GM12878 (cell line): ENCODE results near the gene PFKFB1. TPM values are rescaled to one million over a fixed set of nuclear protein-coding genes. Genes with fewer than 3 reads are reported as not detected.

ENCODE experiments used
- BCL11A ChIP-seq: IDR thresholded peaks from 2 replicates; pipeline ENCODE4 v1.6.1; 2011; ENCODE audit warnings: low read depth, low read length
- CREM ChIP-seq: IDR thresholded peaks from 2 replicates; pipeline ENCODE4 v1.6.1; 2014; ENCODE audit warnings: antibody characterized with exemption, low read depth
- E4F1 ChIP-seq: fragments of 450-650 bp; IDR thresholded peaks from 2 replicates; pipeline ENCODE4 v1.6.1; 2018; ENCODE audit warnings: borderline replicate concordance, mild to moderate bottlenecking; ENCODE audit not compliant: partially characterized antibody
- EP300 ChIP-seq, 2 experiments: fragments of 150-350 bp in 1 of 2; IDR thresholded peaks; 2 replicates each; pipeline ENCODE4 v1.6.1; 2011 to 2012; ENCODE audit warnings: low read depth in 2 of 2, low read length in 2 of 2, borderline replicate concordance in 1 of 2, improper control_type of control experiment in 1 of 2, inconsistent platforms in 1 of 2; ENCODE audit not compliant: control insufficient read depth in 1 of 2
- ESRRA ChIP-seq: IDR thresholded peaks from 2 replicates; pipeline ENCODE4 v1.6.1; 2012; ENCODE audit warnings: mild to moderate bottlenecking, low read length, improper control_type of control experiment
- FOS ChIP-seq: IDR thresholded peaks from 3 replicates; pipeline ENCODE4 v1.6.1; 2011; ENCODE audit warnings: borderline replicate concordance; ENCODE audit not compliant: insufficient read length; ENCODE audit errors: extremely low read depth
- GABPA ChIP-seq: IDR thresholded peaks from 2 replicates; pipeline ENCODE4 v1.6.1; 2014; ENCODE audit warnings: antibody characterized with exemption, low read depth, mild to moderate bottlenecking, inconsistent platforms
- HDGF ChIP-seq: fragments of 450-650 bp; IDR thresholded peaks from 2 replicates; pipeline ENCODE4 v1.6.1; 2016; ENCODE audit warnings: antibody characterized with exemption
- IRF5 ChIP-seq: fragments of 450-650 bp; IDR thresholded peaks from 2 replicates; pipeline ENCODE4 v1.6.1; 2017; ENCODE audit warnings: borderline replicate concordance
- KDM1A ChIP-seq: fragments of 200-600 bp; sonication (generic); IDR thresholded peaks from 2 replicates; pipeline ENCODE4 v1.6.1; 2016; ENCODE audit warnings: borderline replicate concordance
- KLF5 ChIP-seq: fragments of 450-650 bp; IDR thresholded peaks from 2 replicates; pipeline ENCODE4 v1.6.1; 2014; ENCODE audit warnings: mild to moderate bottlenecking; ENCODE audit not compliant: partially characterized antibody
- LARP7 ChIP-seq: fragments of 450-650 bp; IDR thresholded peaks from 2 replicates; pipeline ENCODE4 v1.6.1; 2017; ENCODE audit warnings: mild to moderate bottlenecking
- MAX ChIP-seq: IDR thresholded peaks from 2 replicates; pipeline ENCODE4 v1.6.1; 2012; ENCODE audit warnings: low read depth, low read length, improper control_type of control experiment
- NFYB ChIP-seq: IDR thresholded peaks from 2 replicates; pipeline ENCODE4 v1.6.1; 2011; ENCODE audit warnings: low read depth, mild to moderate bottlenecking, low read length, improper control_type of control experiment, moderate library complexity; ENCODE audit not compliant: insufficient read depth
- NR2C1 ChIP-seq: fragments of 450-650 bp; IDR thresholded peaks from 2 replicates; pipeline ENCODE4 v1.6.1; 2017; ENCODE audit warnings: antibody characterized with exemption, mild to moderate bottlenecking, moderate library complexity
- POLR2AphosphoS2 ChIP-seq: IDR thresholded peaks from 2 replicates; pipeline ENCODE4 v1.6.1; 2011; ENCODE audit warnings: low read depth, mild to moderate bottlenecking, low read length, improper control_type of control experiment, moderate library complexity
- RB1 ChIP-seq: fragments of 450-650 bp; formaldehyde crosslinking; IDR thresholded peaks from 2 replicates; pipeline ENCODE4 v1.6.1; 2017; ENCODE audit warnings: mild to moderate bottlenecking, borderline replicate concordance
- RBBP5 ChIP-seq: fragments of 200-600 bp; sonication (generic); conservative IDR thresholded peaks from 2 replicates; pipeline ENCODE4 v1.6.1; 2016
- SMAD5 ChIP-seq: IDR thresholded peaks from 2 replicates; pipeline ENCODE4 v1.6.1; 2016; ENCODE audit warnings: antibody characterized with exemption, low read depth
- SPI1 ChIP-seq: IDR thresholded peaks from 2 replicates; pipeline ENCODE4 v1.6.1; 2011; ENCODE audit warnings: low read depth, mild to moderate bottlenecking, low read length, moderate library complexity, borderline replicate concordance; ENCODE audit not compliant: insufficient read depth
- TCF3 ChIP-seq: IDR thresholded peaks from 2 replicates; pipeline ENCODE4 v1.6.1; 2012; ENCODE audit warnings: low read depth, mild to moderate bottlenecking, low read length, borderline replicate concordance; ENCODE audit not compliant: insufficient read depth
- ZNF687 ChIP-seq: fragments of 450-650 bp; IDR thresholded peaks from 2 replicates; pipeline ENCODE4 v1.6.1; 2017; ENCODE audit warnings: mild to moderate bottlenecking, moderate library complexity
- polyA plus RNA-seq, 11 experiments: library from polyadenylated mRNA; depleted of rRNA in 4 of 11; unstranded in 6 of 11; stranded (reverse) in 5 of 11; fragments of >200 nt; fragmentation: Nextera tagmentation in 4 of 11; fragmentation: Illumina TruSeq in 1 of 11; extraction: Ambion mirVana in 4 of 11; extraction: Trizol in 1 of 11; gene quantifications; 1 replicate in 1 of 11; 2 replicates in 10 of 11; pipeline versions ENCODE4 v1.2.1 to v1.2.3, GENCODE V29; 2011 to 2016; ENCODE audit warnings: inconsistent platforms in 2 of 11, missing spikeins in 2 of 11, low read depth in 1 of 11
- total RNA-seq, 4 experiments: library from RNA; depleted of rRNA in 3 of 4; stranded (reverse); fragments of >200 nt in 3 of 4; fragmentation: Illumina TruSeq in 1 of 4; extraction: Trizol in 1 of 4; gene quantifications; 2 replicates each; pipeline versions ENCODE4 v1.2.1 to v1.2.3, GENCODE V29; 2013 to 2021

The PFKFB1 gene
- total and polyA plus RNA-seq, 10 of the 15 experiments (the other 5 are each of a cell fraction or from before 2014, with no cell fraction given), result 0.13 to 0.59 (median 0.37) TPM

GRCh38 chrX:54999717-55000598 is 6.0 kb upstream of the PFKFB1 start, which contains the start of gene APEX2 (continued):
- TF ChIP-seq EP300 (IDR thresholded peaks at IDR 0.05; ENCODE audit: borderline replicate concordance in 1 of 2, control insufficient read depth in 1 of 2, low read depth in 2 of 2, low read length in 2 of 2), result no peak
- TF ChIP-seq ZNF687, result no peak; the same call in 1 of the 2 replicates
- peak; percentile 62 for TF ChIP-seq NR2C1
- peak; percentile 54; the same call in 1 of the 2 replicates for TF ChIP-seq GABPA
- peak; percentile 43; the same call in 1 of the 2 replicates for TF ChIP-seq RB1
- TF ChIP-seq NFYB, result peak; percentile 30; the same call in 1 of the 2 replicates
- TF ChIP-seq SPI1, result peak; percentile 59
- no peak for TF ChIP-seq FOS
- TF ChIP-seq LARP7, result 0 out of 2 replicates have a peak, but pooled peaks have one; percentile 24
- peak; percentile 85; the same call in 1 of the 2 replicates for TF ChIP-seq SMAD5
- TF ChIP-seq BCL11A, result no peak
- no peak for TF ChIP-seq IRF5
- TF ChIP-seq MAX, result no peak
- no peak for TF ChIP-seq TCF3
- 0 out of 2 replicates have a peak, but pooled peaks have one; percentile 22 for TF ChIP-seq CREM
- TF ChIP-seq E4F1, result peak; percentile 34
- no peak for TF ChIP-seq KDM1A
- no peak for TF ChIP-seq RBBP5
- no peak for TF ChIP-seq KLF5
- no peak for TF ChIP-seq ESRRA
- no peak for TF ChIP-seq POLR2AphosphoS2
- TF ChIP-seq HDGF, result no peak; the same call in 1 of the 2 replicates
